ENCODE measurements around the gene IVD.

DNA sequence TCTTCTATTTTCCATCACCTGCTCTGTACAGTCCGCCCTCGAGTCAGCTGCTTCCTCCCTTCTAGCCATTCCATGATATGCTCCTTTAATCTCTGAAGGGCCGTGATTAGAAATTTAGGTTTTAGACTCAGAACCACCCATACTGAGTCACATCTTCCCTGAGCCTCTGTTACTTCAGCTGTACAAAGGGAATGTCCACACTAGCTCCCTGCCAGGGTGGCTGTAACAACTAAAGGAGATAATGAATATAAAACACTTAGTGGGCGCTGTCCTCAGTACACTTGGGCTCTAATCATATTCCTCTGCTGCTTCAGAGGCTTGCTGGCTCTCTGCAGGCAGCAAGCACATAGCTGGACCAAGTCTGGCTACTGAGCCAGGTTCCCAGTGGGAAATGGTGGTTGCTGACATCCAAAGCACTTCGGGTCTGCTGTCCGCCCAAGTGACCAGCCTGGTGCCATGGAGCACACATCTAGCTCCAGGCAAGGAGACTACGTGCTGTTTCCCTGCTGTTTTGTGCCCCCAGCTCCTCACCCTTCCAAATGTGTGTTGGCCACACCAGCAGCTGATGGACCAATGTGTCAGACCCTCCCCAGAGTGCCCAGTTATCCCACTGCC, 64.3 kb downstream of the IVD start:
- TF ChIP-seq, protein P1, sequence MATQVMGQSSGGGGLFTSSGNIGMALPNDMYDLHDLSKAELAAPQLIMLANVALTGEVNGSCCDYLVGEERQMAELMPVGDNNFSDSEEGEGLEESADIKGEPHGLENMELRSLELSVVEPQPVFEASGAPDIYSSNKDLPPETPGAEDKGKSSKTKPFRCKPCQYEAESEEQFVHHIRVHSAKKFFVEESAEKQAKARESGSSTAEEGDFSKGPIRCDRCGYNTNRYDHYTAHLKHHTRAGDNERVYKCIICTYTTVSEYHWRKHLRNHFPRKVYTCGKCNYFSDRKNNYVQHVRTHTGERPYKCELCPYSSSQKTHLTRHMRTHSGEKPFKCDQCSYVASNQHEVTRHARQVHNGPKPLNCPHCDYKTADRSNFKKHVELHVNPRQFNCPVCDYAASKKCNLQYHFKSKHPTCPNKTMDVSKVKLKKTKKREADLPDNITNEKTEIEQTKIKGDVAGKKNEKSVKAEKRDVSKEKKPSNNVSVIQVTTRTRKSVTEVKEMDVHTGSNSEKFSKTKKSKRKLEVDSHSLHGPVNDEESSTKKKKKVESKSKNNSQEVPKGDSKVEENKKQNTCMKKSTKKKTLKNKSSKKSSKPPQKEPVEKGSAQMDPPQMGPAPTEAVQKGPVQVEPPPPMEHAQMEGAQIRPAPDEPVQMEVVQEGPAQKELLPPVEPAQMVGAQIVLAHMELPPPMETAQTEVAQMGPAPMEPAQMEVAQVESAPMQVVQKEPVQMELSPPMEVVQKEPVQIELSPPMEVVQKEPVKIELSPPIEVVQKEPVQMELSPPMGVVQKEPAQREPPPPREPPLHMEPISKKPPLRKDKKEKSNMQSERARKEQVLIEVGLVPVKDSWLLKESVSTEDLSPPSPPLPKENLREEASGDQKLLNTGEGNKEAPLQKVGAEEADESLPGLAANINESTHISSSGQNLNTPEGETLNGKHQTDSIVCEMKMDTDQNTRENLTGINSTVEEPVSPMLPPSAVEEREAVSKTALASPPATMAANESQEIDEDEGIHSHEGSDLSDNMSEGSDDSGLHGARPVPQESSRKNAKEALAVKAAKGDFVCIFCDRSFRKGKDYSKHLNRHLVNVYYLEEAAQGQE (IDR thresholded peaks at IDR 0.05; ENCODE audit: low read depth) = no peak
- TF ChIP-seq EP300 (IDR thresholded peaks at IDR 0.05; ENCODE audit: borderline replicate concordance) (no peak), TCF12 (IDR thresholded peaks at IDR 0.05; ENCODE audit: low read depth) (no peak), RAD21 (IDR thresholded peaks at IDR 0.05; ENCODE audit: low read depth) (no peak), TAF1 (IDR thresholded peaks at IDR 0.05; ENCODE audit: low read depth) (no peak)

Measured in Ishikawa (cell line).